Thyroid gland (tissue), 4 donors: ENCODE results near the gene CSTPP1.

Source experiments
- CTCF ChIP-seq, 6 experiments: fragments of 200-600 bp in 3 of 6; fragments of 450-650 bp in 3 of 6; sonication (generic) in 3 of 6; IDR thresholded peaks; one replicate each; pipeline ENCODE4 v1.5.1; 2016 to 2019; ENCODE audit warnings: antibody characterized with exemption in 6 of 6, mild to moderate bottlenecking in 2 of 6, inconsistent platforms in 1 of 6, moderate library complexity in 1 of 6
- POLR2A ChIP-seq, 2 donors: fragments of 450-650 bp; IDR thresholded peaks; one replicate each; pipeline ENCODE4 v1.6.1; 2017; ENCODE audit warnings: antibody characterized with exemption in 2 of 2, mild to moderate bottlenecking in 2 of 2, moderate library complexity in 1 of 2

- TF ChIP-seq CTCF (IDR thresholded peaks at IDR 0.05): no peak
- TF ChIP-seq POLR2A (IDR thresholded peaks at IDR 0.05): no peak
Measured at GRCh38 chr11:47143322-47143721, 206.8 kb downstream of the CSTPP1 start.
